ENCODE measurements around the gene PTPA.
"Not testable (repeated sequence)": the region's sequence is repeated elsewhere in the genome, so short reads cannot be mapped to it uniquely, and the experiment has no call there.

PTPA gene

DNA sequence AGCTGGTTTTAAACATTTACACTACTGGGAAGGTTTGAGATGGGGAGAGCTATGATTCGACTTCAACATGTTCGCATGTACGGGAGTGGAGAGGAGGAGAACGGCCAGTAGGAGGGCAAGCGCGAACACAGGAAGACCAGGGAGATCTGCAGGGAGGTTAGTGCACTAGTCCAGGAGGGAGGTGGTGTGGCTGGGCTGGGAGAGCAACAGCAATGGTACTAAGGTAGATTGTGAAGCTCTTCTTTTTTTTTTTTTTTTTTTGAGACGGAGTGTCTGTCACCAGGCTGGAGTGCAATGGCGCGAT, 50.3 kb downstream of the PTPA start:
- no peak for DNase-seq

DNA sequence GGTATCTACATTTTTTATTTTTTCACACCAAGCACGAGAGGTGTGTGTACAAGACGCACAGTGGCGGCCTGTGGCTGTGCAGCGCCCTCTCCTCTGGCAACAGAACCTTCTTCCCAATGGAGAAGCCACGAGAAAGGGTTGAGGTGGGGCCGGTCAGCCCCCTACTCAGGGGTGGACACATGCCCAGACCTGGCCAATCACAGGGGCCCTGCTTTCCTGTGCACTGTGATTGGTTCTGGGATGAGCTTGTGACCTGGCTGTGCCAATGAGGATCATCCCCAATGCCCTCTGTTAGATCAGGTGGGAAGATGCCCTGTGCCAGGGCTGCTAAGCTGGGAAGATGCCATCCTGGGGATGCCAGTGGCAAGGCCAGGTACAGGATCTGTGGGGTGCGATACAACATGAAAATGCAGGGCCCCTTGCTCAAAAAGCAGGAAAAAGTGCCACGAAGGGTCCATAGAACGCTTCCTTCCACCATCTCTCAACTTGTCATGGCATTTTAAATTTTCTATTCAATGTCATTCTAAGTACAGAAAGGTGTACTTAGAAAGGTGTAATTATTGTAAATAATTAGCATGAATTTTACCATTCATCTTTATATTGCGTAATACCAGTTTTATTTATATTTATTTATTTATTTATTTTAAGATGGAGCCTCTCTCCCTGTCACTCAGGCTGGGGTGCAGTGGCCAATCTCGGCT, 51.4 kb downstream of the PTPA start:
- no peak for DNase-seq

DNA sequence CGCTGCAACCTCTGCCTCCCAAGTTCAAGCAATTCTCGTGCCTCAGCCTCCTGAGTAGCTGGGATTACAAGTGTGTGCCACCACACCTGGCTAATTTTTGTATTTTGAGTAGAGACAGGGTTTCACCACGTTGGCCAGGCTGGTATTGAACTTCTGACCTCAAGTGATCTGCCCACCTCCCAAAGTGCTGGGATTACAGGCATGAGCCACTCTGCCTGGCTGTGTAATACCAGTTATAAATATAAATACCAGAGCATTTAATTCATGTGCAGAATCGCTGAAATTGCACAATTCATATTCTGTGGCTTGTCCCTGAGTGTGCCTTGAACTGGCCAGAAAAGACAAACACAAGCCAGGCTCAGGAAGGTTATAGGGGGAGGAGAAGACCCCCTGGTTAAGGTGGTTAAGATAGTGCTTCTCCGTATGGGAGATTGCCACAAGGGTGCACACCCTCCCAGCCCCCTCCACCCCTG, 52.0 kb downstream of the PTPA start:
- DNase-seq = not testable (repeated sequence)

DNA sequence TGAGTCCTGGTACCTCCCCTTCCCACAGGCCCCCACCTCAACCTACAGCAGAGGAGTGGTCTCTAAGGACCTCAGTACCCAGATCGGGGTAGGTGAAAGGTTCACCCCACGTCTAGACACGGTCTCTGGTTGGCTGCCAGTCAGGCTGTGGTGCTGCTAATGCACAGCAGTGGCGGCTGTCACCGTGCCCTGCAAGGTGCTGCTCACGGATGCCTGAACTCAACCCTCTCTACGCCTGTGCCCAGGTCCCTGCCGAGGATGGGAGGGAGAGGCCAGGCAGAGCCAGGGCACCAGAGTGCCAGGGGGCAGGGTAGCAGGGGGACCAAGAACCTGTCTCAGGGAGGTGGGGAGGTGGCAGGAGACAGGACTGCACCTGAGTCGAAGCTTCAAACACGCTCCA, 52.5 kb downstream of the PTPA start:
- no peak for DNase-seq

DNA sequence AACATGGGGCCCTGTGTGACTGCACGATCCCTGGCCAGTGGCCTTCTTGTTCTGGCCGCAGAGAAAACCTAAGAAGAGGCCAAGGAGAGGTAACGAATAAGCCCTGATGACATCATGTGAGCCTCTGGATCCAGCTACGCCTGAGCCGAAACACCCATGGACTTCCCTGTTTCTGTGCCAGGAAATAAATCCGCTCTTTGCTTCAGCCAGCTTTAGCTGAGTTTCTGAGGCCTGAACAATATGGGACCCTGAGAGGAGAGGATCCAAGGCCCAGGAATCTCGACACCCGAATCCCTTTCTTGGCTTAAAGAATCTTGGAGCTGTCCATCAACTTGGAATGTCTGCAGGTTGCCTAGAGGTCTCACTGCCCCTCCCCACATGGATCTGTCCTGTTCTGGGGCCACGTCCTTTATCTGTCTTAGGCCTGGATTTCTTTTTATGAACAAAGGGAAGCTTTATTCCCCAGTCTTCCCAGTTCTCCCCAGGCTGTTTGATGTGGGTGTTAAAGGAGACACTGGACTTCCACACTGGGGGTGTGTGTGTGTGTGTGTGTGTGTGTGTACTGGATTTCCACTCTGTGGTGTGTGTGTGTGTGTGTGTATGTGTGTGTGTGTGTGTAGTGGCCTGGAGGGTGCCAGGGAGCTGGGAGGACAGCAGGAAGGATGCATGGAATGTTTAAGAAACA, 53.2 kb downstream of the PTPA start:
- no peak for DNase-seq

DNA sequence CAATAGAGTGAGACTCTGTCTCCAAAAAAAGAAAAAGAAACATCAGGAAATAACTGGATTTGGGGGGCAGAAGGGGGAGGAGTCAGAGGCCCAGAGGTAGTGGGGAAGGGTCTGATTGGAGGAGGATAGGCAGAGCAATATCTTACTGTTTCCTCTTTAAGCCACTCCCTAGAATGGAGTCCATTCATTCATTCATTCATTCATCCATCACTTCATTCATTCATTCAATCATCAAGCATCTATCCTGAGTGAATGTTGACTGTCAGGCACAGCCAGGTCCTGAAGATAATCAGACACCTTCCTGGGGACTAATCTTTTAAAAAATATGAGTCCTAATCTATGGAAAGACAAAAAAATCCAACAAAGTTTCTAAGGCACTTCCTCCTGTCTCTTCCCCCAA, 54.0 kb downstream of the PTPA start:
- no peak for DNase-seq

DNA sequence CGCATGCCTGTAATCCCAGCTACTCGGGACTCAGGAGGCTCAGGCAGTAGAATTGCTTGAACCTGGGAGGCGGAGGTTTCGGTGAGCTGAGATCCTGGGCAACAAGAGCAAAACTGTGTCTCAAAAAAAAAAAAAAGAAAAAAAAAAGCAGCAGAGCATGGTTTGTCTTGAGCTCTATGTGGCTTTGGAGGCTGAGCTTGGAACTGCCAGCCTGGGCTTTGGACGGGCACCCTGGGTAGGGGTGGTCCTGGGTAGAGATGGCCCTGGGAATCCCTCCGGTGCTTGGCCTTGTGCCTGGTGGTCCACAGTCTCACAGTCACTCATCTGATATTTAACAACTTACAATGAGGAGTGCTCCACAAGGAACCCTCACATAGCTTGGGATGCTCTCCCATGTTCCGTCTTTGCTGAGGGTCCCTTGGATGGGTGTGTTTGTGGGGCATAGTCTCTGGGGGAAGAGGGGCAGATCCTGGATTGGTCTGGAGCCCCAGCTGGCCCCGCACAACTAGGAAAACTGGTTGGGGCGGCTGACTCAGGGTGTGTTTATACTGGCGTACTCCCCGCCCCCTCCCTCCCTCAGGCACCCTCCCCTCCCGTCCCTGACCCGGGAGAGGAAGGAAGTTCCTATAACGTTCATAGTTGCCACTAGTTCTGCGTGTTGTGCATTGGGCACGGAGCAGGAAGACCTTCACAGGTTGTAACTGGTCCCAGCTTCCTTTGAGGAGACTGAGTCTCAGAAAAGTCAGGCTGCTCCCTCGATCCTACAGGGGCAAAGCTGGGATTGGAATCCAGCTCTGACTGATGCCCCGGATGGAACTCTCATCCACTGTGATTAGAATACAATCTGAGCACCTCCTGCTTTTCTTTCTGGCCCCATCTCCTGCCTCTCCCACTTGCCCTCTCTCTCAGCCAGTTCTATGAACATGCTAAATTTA, 55.7 kb downstream of the PTPA start:
- DNase-seq = peak; percentile 36

DNA sequence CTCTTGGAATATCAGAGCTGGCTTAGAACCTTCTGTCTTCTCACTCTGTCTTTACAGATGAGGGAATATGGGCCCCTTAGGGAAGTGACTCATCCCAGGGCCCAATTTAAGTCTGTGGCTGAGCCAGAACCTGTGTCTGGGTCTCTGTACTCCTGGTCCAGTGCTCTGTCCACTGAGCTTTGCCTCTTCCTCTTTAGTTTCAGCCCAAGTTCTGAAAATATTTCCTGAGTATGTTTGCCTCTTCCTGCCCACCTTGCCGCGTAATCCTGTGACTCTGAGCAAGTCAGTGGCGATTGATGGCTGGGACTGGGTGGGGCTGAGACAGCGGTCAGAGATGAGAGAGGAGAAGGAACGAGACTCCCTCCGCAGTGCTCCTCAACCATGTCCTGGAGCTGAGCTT, 59.0 kb downstream of the PTPA start:
- no peak for DNase-seq

DNA sequence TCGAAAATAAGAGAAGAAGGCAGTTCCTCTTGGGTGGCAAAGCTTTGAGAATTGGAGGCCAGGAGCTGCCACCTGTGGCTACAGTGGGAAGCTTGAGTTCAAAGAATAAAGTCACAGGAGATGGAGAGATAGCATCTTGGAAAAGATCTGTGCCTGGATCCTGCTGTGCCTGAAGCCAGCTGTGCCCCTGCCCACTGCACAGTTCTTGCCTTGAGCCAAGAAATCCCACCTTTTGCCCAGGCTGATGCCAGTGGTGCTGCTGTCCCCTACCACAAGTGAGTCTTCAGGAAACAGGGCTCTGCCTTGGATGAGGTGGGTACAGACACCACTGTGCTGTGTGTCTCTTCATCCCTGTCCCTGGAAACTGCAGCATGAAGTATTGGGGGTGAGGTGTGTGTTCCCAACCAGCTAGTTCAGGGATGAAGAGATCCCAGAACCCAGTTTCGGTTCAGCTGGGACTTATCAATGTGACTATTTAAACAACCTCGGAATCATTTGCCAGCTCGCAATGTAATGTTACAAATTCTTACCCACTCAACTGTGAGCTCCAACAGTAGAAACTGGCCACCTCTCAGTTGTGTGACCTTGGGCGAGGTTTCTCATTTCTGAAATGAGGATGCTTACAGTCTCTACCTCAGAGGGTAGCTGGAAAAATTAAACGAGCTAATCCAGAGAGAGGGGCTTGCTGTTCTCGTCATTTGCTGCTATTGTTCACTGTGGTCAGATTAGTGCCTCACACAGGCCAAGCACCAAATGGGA, 61.0 kb downstream of the PTPA start:
- DNase-seq = no peak

DNA sequence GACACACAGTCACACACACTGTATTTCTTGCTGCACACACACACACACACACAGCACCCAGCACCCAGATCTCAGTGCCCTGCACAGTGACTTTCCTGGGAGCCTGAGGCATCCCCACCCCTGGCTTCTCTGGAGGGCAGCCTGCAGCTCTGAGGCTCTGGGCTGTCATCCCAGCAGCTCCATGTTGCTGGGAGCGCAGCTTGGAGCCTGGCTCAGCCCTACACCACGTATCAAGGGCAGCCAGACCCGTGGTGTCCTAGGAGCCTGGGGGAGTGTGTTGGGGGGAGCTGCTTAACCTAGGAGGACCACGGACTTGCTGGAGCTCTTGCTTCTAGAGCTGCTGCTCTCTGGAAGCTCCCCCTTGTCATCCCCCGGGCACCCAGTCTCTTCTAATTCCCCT, 61.6 kb downstream of the PTPA start:
- no peak for DNase-seq

DNA sequence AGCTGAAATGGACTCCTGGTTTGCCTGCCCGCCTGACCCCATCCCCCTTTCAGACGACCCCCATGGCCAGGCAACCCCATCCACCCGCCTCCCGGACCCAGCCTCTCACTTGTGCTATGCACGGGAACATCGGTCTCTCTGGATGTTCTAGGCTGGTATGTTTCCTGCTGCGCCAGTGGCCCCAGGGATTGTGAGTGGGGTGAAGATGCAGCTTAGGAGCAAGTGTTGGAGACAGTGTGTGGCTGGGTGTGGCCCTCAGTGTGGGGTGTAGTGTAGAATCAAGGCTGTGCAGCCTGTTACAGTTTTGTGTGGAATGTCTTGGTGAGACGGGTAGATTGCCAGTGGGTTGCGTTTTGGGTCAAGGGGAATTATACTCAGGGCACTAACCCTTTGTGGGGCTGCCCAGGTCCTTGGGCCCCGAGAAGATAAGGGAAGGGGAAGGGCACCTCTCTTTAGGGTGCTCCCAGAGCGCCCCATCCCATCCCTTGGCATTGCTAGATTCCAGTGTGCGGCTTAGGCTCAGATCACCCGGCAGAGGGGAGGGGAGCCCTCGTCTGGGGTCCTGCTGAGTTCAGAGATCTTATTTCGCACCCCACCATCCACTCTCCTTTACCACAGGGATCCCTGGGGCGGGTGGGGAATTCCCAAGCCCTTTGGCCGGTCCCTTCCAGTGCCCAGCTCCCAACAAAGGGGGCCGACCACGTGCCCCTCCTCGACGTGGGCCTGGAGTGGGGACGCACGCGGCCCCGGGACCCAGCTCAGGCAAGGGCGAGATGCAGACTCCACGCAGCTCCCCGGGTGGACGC, 62.3 kb downstream of the PTPA start:
- no peak for DNase-seq

DNA sequence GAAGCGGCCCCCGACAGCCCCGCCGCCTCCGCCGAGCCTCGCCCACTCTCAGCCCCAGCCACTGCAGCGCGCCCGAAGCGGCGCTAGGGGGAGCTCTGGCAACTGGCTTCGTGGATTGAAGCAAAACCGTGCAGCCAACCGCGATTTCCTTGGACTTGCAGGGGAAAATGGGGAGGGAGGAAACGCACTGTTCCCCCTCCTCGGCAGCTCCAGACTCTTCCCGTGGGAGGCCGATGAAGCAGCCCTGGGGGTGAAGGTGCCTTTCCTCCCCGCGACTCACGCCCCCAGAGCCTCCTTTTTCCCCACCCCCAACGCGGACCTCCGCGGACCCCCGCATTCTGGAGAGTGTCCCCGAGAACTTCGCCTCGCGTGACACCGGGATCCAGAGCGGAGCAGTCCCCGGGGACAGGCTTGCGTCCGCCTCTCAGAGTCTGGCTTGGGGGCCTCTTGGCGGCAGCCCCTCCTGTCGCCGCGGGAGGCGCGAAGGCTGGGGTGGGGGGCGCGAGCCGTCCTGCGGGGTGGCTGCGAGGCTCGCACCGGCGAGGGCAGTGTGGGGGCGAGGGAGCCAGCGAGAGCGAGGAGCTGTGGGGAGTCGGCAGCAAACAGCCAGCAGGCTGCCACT, 63.0 kb downstream of the PTPA start:
- peak; percentile 80 for DNase-seq

DNA sequence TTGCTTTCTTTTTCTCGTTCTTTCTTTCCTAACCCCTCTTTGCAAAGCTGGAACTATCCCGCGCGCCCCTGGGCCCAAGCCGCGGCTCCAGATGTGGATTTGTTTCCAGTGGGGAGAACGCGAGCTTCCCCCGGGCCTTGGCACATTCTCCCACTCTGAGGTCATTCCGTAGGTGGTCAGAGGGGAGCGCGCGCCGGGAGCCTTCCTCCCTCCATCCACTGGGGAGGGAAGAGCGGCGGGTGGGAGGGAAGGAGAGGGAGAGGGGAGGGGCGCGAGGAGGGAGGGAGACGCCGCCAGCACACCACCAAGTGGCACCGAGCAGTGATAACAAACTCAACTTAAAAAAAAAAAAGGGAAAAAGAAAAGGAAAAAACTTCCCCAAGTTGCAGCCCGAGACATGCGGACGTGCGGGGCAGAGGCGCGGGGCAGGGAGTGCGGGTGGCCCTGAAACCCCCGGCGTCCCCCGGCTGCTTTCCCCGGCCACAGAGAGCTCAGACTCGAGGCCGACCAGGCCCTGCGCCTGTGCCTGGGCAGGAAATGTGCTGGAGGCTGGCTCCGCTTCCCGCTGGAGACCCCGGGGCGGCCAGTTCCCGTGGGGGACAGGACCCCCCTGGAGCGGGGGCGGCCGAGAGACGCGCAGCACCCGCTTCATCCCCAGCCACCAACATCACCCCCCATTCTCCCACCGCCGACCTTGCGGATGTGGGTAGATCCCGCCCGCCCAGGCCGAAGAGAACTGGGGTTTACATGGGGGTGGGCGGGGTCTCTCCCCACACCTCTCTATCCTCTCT, 63.7 kb downstream of the PTPA start:
- peak; percentile 54 for DNase-seq

DNA sequence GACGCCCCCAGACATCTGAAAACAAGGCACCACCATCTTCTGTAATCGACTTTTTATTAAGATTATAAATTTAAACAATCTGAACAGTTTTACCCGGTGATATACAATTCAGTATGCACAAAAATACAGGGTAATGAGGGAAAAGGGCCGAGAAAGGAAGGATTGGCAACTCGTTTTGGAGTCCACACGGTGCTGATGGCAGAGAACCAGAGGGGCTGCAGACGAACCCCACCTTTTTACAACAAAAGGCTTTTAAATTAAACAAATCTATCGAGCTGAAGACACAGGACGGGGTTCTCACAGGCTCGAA, 64.3 kb downstream of the PTPA start:
- peak; percentile 41 for DNase-seq

DNA sequence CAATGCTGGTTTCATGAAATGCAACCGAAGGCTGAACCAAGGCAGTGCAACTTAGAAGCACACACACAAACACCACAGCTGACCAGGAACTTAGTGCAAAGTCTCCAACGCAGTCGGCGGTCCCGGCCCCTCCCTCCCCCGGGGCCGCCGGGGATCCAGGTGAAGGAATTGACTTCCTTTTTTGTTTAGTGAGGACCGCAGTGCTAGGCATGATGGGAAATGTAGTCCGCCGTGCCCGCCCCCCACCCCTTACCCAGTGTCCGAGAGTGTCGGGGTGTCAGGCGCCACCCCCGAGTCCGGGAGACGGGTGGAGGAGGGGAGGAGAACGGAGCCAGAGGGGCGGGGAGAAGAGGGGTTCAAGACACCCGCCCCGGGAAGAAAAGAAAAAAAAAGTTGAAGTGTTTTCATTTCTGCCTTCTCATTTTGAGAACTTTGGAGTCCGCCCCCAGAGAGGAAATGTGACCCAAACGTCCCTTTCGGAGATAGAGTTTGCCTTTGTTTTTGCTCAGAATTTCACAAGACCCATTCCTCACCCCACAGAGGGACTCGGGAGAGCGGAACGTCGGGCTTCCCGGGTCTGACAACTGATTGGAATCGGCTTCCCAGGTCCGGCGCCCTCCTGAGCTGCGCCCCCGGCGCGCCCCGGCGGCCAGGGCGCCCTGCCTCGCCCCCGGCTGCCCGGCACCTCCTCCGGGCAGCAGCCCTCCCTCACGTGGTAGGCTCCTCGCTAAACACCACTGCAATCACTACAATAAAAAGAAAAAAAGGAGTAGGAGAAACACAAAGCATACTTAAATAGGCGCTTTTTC, 64.8 kb downstream of the PTPA start:
- peak; percentile 82 for DNase-seq

DNA sequence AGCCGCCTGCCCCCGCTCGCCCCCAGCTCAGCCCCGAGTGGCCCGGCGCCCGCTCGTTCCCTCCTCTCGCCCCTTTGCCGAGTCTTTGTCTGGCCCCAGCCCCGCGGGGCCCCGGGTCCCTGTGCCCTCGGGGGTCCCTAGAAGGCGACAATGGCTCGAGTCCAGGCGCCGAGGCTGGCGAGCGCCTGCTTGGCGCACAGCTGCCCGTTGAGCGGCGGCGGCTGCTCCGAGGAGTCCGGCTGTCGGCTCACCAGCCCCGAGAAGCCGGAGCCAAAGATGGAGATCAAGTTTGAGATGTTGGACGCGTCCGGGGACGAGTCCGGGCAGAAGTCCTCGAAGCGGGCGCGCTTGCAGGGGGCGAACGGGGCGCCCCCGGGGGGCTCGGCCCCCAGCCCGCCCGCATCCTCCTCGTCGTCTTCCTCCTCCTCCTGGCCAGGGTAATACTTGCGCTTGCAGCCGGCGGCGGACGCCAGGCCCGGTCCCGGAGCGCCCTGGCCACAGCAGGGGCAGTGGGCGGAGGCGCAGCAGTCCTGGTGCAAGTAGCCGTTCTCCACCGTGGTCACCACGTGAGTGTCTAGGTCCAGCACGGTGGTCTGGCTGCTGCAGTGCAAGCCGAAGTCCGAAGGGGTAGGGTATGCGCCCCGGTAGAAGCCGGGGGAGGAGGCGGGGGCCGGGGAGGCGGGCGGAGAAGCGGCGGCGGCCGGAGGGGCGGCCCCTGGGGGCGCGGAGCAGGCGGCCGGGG, 65.7 kb downstream of the PTPA start:
- no peak for DNase-seq

DNA sequence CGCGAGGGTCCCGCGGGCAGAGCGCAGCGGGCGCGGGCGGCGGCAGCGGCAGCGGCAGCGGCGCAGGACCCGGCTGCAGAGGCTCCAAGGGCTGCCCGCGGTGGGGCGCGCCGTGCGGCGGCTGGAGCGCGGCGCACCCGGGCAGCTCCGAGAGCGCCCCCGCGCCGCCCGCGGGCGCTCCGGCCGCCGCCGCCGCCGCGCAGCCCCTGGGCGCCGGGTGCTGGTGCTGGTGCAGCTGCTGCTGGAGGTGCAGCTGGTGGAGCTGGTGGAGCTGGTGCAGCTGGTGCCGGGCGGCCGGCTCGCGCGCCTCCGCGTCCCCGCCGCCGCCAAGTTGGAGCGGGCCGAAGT, 66.2 kb downstream of the PTPA start:
- DNase-seq = no peak

DNA sequence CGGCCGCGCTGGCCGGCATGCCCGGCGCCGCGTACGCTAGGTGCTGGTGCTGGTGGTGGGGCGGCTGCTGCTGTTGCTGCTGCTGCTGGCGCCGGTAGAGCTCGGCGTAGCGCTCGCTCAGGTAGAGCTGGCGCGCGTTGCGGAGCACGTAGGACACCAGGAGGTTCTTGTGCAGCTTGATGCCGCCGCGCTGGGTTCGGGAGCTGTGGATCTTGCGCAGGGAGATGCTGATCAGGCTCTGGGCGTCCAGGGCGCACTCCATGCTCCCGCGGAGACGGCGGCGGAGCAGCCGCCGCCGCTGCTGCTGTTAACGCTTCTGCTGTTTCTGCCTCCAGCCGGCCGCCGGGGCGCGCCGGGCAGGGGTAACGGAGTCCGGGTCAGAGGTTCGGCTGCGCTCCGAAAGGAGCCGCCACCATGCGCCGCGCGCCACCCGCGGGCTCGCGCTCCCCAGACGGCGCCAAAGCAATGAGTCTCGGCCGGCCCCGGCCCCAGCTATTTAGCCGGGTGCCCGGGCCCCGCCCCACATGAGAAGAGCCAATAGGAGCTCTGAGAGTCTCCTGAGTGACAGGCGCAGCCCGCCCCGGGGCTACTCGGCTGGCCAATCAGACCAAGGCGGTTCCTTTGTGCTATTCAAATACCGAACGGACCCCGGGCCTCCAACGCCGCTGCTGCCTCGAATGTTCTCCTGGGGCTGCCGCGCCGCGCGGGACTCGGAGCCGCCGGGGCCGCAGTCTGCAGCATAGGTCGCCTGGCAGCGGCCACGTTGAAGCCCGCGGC, 66.8 kb downstream of the PTPA start, which contains the start of gene IER5L:
IER5L (minus strand) TSS at position 471 of the 777 bp plus-strand sequence; CDS start at position 262, 209 bp downstream.
- peak; percentile 95 for DNase-seq
